Measurements from ENCODE around the gene CADPS2.
"Not testable (repeated sequence)": the region's sequence is repeated elsewhere in the genome, so short reads cannot be mapped to it uniquely, and the experiment has no call there.

The CADPS2 gene

GRCh38 chr7:122302761-122303530 lies 583.3 kb downstream of the CADPS2 start:
- in situ Hi-C loops (cut with HindIII; ENCODE audit: low sequenced_read_pairs) = no loop called here

GRCh38 chr7:122301858-122302760 lies 584.2 kb downstream of the CADPS2 start:
- in situ Hi-C loops (cut with HindIII; ENCODE audit: low sequenced_read_pairs) = no loop called here

GRCh38 chr7:122300956-122301833 lies 585.1 kb downstream of the CADPS2 start:
- in situ Hi-C loops (cut with HindIII; ENCODE audit: low sequenced_read_pairs) = no loop called here

GRCh38 chr7:122300211-122300932 lies 585.9 kb downstream of the CADPS2 start:
- in situ Hi-C loops (cut with HindIII; ENCODE audit: low sequenced_read_pairs) = no loop called here

- in situ Hi-C loops (cut with HindIII; ENCODE audit: low sequenced_read_pairs) = no loop called here
These were observed 586.5 kb downstream of the CADPS2 start for GRCh38 chr7:122299624-122300210.

GRCh38 chr7:122298618-122299017 lies 587.6 kb downstream of the CADPS2 start:
- in situ Hi-C loops (cut with HindIII; ENCODE audit: low sequenced_read_pairs) = no loop called here

- in situ Hi-C loops (cut with HindIII; ENCODE audit: low sequenced_read_pairs) = no loop called here
These were observed 588.1 kb downstream of the CADPS2 start for GRCh38 chr7:122298131-122298530.

- in situ Hi-C loops (cut with HindIII; ENCODE audit: low sequenced_read_pairs) = no loop called here
These were observed 595.1 kb downstream of the CADPS2 start for GRCh38 chr7:122291189-122291588.

GRCh38 chr7:122290476-122290875 lies 595.8 kb downstream of the CADPS2 start:
- in situ Hi-C loops (cut with HindIII; ENCODE audit: low sequenced_read_pairs) = no loop called here

GRCh38 chr7:122289426-122289825 lies 596.8 kb downstream of the CADPS2 start:
- in situ Hi-C loops (cut with HindIII; ENCODE audit: low sequenced_read_pairs) = no loop called here

GRCh38 chr7:122284608-122285007 lies 601.7 kb downstream of the CADPS2 start:
- in situ Hi-C loops (cut with HindIII; ENCODE audit: low sequenced_read_pairs) = not testable (repeated sequence)

GRCh38 chr7:122273117-122273516 lies 613.1 kb downstream of the CADPS2 start:
- in situ Hi-C loops (cut with HindIII; ENCODE audit: low sequenced_read_pairs) = no loop called here

GRCh38 chr7:122269241-122269640 lies 617.0 kb downstream of the CADPS2 start:
- in situ Hi-C loops (cut with HindIII; ENCODE audit: low sequenced_read_pairs) = no loop called here
